Adrenal gland (tissue), 5 donors: ENCODE measurements around the gene ITPK1.

Source experiments
- CTCF ChIP-seq, 6 experiments: fragments of 450-650 bp in 4 of 6; fragments of 200-600 bp in 2 of 6; sonication (generic) in 1 of 6; IDR thresholded peaks; 1 replicate in 5 of 6; 2 replicates in 1 of 6; pipeline versions ENCODE4 v1.5.1 to v1.8.0; 2016 to 2021; ENCODE audit warnings: antibody characterized with exemption in 6 of 6, mild to moderate bottlenecking in 2 of 6, moderate library complexity in 1 of 6
- POLR2A ChIP-seq, 2 donors: fragments of 450-650 bp; IDR thresholded peaks; one replicate each; pipeline ENCODE4 v1.6.1; 2017; ENCODE audit warnings: antibody characterized with exemption in 2 of 2, mild to moderate bottlenecking in 2 of 2, moderate library complexity in 1 of 2
- donor health status: DM: no; HTN: no; CAD: no.

DNA sequence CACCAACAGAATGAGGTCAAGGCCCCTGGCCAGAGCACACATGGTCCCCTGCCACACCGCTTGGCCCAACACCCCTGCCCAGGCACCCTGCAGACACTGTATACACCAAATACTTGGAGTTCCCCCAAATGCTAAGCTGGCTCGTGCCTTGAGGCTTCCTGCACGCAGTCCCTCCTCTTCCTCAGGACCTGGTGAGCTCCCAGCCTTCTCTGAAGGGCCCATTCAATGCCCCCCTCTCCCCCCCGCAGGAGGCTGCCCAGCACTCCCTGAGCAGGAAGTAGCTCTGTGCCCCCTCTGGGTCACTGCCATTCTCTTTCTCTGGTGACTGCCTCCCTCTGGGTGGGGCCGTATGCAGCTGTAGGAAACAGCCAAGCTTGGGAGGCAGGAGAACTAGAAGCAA, 75.3 kb downstream of the ITPK1 start:
- TF ChIP-seq CTCF (IDR thresholded peaks at IDR 0.05) (no peak), POLR2A (IDR thresholded peaks at IDR 0.05) (no peak)
